Thoracic aorta (tissue), 2 donors: ENCODE data around the gene JSRP1. TPM values are rescaled to one million over a fixed set of nuclear protein-coding genes. Genes with fewer than 3 reads are reported as not detected.

ENCODE experiments used
- ATAC-seq: fragments of 150-250 bp; one replicate; pipeline ENCODE4 v1.8.0; 2017; ENCODE audit warnings: low read depth; ENCODE audit not compliant: insufficient number of reproducible peaks, low FRiP score
- DNase-seq: peaks from one replicate; pipeline ENCODE4 v3.0.0-alpha.2; 2020; ENCODE audit warnings: low spot score
- H3K27ac ChIP-seq, 2 donors: fragments of 200-600 bp; sonication (generic); 1 replicate in 1 of 2; 2 replicates in 1 of 2; pipeline ENCODE4 v1.5.1; 2016; ENCODE audit warnings: mild to moderate bottlenecking in 2 of 2, moderate library complexity in 2 of 2
- H3K27me3 ChIP-seq: fragments of 200-600 bp; sonication (generic); replicated peaks from 2 replicates; pipeline ENCODE4 v1.6.0; 2016; ENCODE audit warnings: mild to moderate bottlenecking; ENCODE audit not compliant: insufficient read depth
- H3K36me3 ChIP-seq: fragments of 200-600 bp; sonication (generic); one replicate; pipeline ENCODE4 v1.5.1; 2016
- H3K4me1 ChIP-seq, 2 donors: fragments of 200-600 bp; sonication (generic); 1 replicate in 1 of 2; 2 replicates in 1 of 2; pipeline versions ENCODE4 v1.5.1 to v1.6.0; 2016; ENCODE audit warnings: low read depth in 2 of 2, mild to moderate bottlenecking in 1 of 2; ENCODE audit not compliant: control insufficient read depth in 1 of 2
- H3K4me3 ChIP-seq: fragments of 200-600 bp; sonication (generic); 2 replicates; pipeline ENCODE4 v1.5.1; 2016; ENCODE audit warnings: mild to moderate bottlenecking
- H3K9me3 ChIP-seq: fragments of 200-600 bp; sonication (generic); 2 replicates; pipeline ENCODE4 v1.5.1; 2016
- CTCF ChIP-seq: fragments of 200-600 bp; sonication (generic); IDR thresholded peaks from one replicate; pipeline ENCODE4 v1.5.1; 2019; ENCODE audit warnings: antibody characterized with exemption
- total RNA-seq, 2 donors: library from RNA; depleted of rRNA; stranded (reverse); fragments of >200 nt; gene quantifications; one replicate each; pipeline versions ENCODE4 v1.1.0 to v1.2.3, GENCODE V29; 2016

The JSRP1 gene
- total RNA-seq, 2 donors from 2014 or later, result not detected

GRCh38 chr19:2280633-2281264 lies 24.5 kb upstream of the JSRP1 start:
- Histone ChIP-seq H3K4me1 (peaks cover 0 to 15% of the 10 kb centered on the region in 2 donors), H3K9me3 (no peaks in the 10 kb centered on the region), H3K27ac (no peak overlapping the region), H3K36me3 (no peaks in the 10 kb centered on the region), H3K4me3 (no peak overlapping the region), H3K27me3 (no peaks in the 10 kb centered on the region)
- ATAC-seq (no peak), DNase-seq (no peak)
- TF ChIP-seq CTCF, result no peak

- no peak for TF ChIP-seq CTCF
- ATAC-seq (no peak), DNase-seq (no peak)
- no peak overlapping the region for H3K27ac ChIP-seq
- H3K36me3 ChIP-seq, result no peaks in the 10 kb centered on the region
- H3K27me3 ChIP-seq, result no peaks in the 10 kb centered on the region
- peaks cover 5 to 35% of the 10 kb centered on the region in 2 donors for H3K4me1 ChIP-seq
- H3K4me3 ChIP-seq, result no peak overlapping the region
- no peaks in the 10 kb centered on the region for H3K9me3 ChIP-seq
Observed at GRCh38 chr19:2278459-2279158, 22.4 kb upstream of the JSRP1 start.

GRCh38 chr19:2277138-2277537 lies 20.9 kb upstream of the JSRP1 start:
- Histone ChIP-seq H3K4me1 (peaks cover 19 to 44% of the 10 kb centered on the region in 2 donors), H3K27me3 (no peaks in the 10 kb centered on the region), H3K36me3 (peaks cover 11% of the 10 kb centered on the region), H3K9me3 (no peaks in the 10 kb centered on the region), H3K27ac (no peak overlapping the region), H3K4me3 (no peak overlapping the region)
- no peak for ATAC-seq
- no peak for TF ChIP-seq CTCF
- no peak for DNase-seq

DNA sequence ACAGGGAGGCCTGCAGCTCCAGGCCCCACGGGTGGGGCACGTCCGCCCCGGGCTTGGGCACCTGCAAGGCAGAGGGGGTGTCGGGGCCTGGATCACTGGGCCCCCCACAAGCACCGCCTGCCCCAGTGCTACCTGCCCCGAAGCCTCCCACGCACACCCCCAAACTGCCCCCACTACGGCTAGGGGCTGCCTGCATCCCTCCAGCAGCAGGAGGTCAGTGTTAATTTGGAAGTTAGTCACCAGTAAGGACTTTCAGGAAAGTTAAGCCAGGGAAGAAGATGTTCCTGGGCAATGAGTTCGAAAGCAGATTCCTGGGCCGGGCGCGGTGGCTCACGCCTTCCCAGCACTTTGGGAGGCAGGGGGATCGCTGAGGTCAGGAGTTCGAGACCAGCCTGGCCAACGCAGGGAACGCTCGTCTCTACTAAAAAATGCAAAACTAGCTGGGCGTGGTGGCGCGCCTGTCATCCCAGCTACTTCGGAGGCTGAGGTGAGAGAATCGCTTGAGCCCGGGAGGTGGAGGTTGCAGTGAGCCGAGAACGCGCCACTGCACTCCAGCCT lies 20.3 kb upstream of the JSRP1 start:
- no peak for DNase-seq
- Histone ChIP-seq H3K4me1 (peaks cover 25 to 44% of the 10 kb centered on the region in 2 donors), H3K27me3 (no peaks in the 10 kb centered on the region), H3K36me3 (peaks cover 17% of the 10 kb centered on the region), H3K27ac (no peak overlapping the region), H3K4me3 (no peak overlapping the region), H3K9me3 (no peaks in the 10 kb centered on the region)
- no peak for ATAC-seq
- no peak for TF ChIP-seq CTCF

- Histone ChIP-seq H3K27ac (no peak overlapping the region), H3K27me3 (no peaks in the 10 kb centered on the region), H3K4me1 (peaks cover 30 to 48% of the 10 kb centered on the region in 2 donors), H3K4me3 (no peak overlapping the region), H3K36me3 (peaks cover 20% of the 10 kb centered on the region), H3K9me3 (no peaks in the 10 kb centered on the region)
- no peak for ATAC-seq
- DNase-seq, result no peak
- no peak for TF ChIP-seq CTCF
Observed at GRCh38 chr19:2275588-2276428, 19.6 kb upstream of the JSRP1 start.
